Measurements from ENCODE around the gene TOPAZ1. TPM values are rescaled to one million over a fixed set of nuclear protein-coding genes. Genes with fewer than 3 reads are reported as not detected.
A peak's percentile ranks its signal among the peaks of the same experiment; 100 is the strongest.

TOPAZ1 gene
- total and polyA plus RNA-seq, 2 of the 4 experiments (the other 2 are of a cell fraction): not detected

DNA sequence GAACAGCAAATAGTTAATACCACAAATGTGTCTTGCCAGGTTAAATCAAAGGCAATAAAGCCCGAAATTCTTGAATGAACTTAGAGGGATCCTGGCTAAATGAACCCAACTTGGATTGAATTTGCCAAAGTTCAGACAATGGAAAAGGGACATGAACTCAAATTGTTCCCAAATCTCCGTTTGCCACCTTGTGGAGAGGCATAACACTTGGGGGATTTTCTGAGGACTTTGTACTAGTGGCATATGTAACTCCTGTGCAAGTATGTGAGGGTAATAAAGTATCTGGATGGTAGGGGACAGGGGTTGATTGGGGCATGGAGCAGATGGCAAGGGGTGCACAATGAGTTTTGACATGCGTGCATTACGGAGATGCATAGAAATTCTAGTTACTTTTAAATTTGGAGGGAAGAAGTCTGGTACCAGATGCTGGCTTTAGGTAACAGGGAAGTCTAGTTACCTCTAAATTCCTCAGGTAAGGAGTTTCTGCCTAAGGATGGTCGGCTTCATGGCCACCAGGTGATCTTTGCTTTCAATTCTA is 95.6 kb downstream of the TOPAZ1 start:
- in situ Hi-C loops (cut with MboI; ENCODE audit: low sequenced_read_pairs) (loop anchor here (25.0 kb wide), 2 partner anchors 300 to 550 kb away; partner anchors contain the start of genes ZNF197 and ZNF35), intact Hi-C loops (cut with micrococcal nuclease) (loop anchor here (5.0 kb wide), 1 partner anchor 175 kb away; no protein-coding TSS in a partner anchor), dilution Hi-C loops (cut with HindIII; ENCODE audit: low sequenced_read_pairs, unreplicated experiment) (no loop called here)
- Histone ChIP-seq H3K4me2 (ENCODE audit: low read depth, low read length) (peak overlapping the region; percentile 36), H4K91ac (ENCODE audit: insufficient read depth, low read depth, low read length) (peak overlapping the region; percentile 2; the same call in 1 of the 2 replicates), H3K18ac (ENCODE audit: low read depth, low read length) (no peak overlapping the region), H2BK20ac (ENCODE audit: low read depth, low read length) (no peak overlapping the region), H3K9ac (ENCODE audit: low read depth, low read length) (peak overlapping the region; percentile 67; the same call in 1 of the 2 replicates), H2AK9ac (replicated peaks; ENCODE audit: low read depth, low read length, poor library complexity) (peak overlapping the region; percentile 31), H3K4me3 (ENCODE audit: insufficient read depth, low read depth, low read length) (peak overlapping the region; percentile 63; the same call in 1 of the 2 replicates), H2AK5ac (ENCODE audit: low read depth, low read length) (no peak overlapping the region), H3K9me3 (ENCODE audit: control insufficient read depth, insufficient read depth, low read length) (no peaks in the 10 kb centered on the region), H4K5ac (ENCODE audit: low read depth, low read length) (peak overlapping the region; percentile 9; the same call in 1 of the 2 replicates), H2BK5ac (ENCODE audit: low read depth, low read length, poor library complexity, severe bottlenecking) (no peak overlapping the region), H2BK15ac (ENCODE audit: low read depth, low read length) (0 out of 3 replicates have a peak overlapping the region, but pooled peaks have one; percentile 8), H3K4me1 (ENCODE audit: control insufficient read depth, insufficient read depth, low read length) (0 out of 2 replicates have a peak, but pooled peaks cover 2% of the 10 kb centered on the region), H3K56ac (ENCODE audit: extremely low read depth, insufficient read depth, low read length) (no peak overlapping the region), H4K20me1 (ENCODE audit: insufficient read depth, low read length) (no peaks in the 10 kb centered on the region), H3K23ac (ENCODE audit: low read depth, low read length) (peak overlapping the region; percentile 10; the same call in 1 of the 2 replicates), H3K14ac (replicated peaks; ENCODE audit: low read depth, low read length) (peak overlapping the region; percentile 18; the same call in 1 of the 2 replicates), H3K9me1 (ENCODE audit: insufficient read depth, low read length) (peaks cover 4% of the 10 kb centered on the region; the same call in 1 of the 2 replicates), H4K8ac (ENCODE audit: low read depth in 2 of 2, low read length in 2 of 2) (peak overlapping the region; percentile 66 to 87), H3K27me3 (ENCODE audit: control insufficient read depth, insufficient read depth, low read length) (peaks cover 3% of the 10 kb centered on the region), H3K79me1 (ENCODE audit: low read depth in 1 of 2, low read length in 2 of 2) (peaks cover 13 to 21% of the 10 kb centered on the region in 2 experiments), H3K36me3 (ENCODE audit: control insufficient read depth, insufficient read depth, low read length) (no peaks in the 10 kb centered on the region), H2BK120ac (ENCODE audit: low read depth, low read length) (no peak overlapping the region; the same call in 1 of the 2 replicates), H3K27ac (ENCODE audit: insufficient read depth, low read length) (no peak overlapping the region), H3K4ac (ENCODE audit: low read depth, low read length) (peak overlapping the region; percentile 17; the same call in 1 of the 2 replicates), H2AFZ (replicated peaks; ENCODE audit: low read length, poor library complexity) (peak overlapping the region; percentile 16)
- POLR2A ChIA-PET (ENCODE audit: unreplicated experiment): no interaction called here
- WGBS, 2 experiments (ENCODE audit: extremely low coverage in 2 of 2, insufficient read length in 1 of 2): 50% methylated on average over 1 of the region's 5 CpGs; no CpG with 5 or more reads in 1 of the 2 experiments
- BruUV-seq (replicated peaks): no TSS peak
- no peak for DNase-seq
- CTCF ChIA-PET: interaction anchor here (0.7 to 1.3 kb wide), 2 partner anchors 14 to 675 kb away, joined by 3 read pairs; no protein-coding TSS in a partner anchor
- TF ChIP-seq RFX5 (IDR thresholded peaks at IDR 0.05; ENCODE audit: low read depth, low read length): no peak
- TF ChIP-seq CHD1 (IDR thresholded peaks at IDR 0.05; ENCODE audit: low read depth, low read length): no peak
- no peak for TF ChIP-seq SMC3 (IDR thresholded peaks at IDR 0.05; ENCODE audit: low read depth, low read length)
- ATAC-seq (ENCODE audit: low read depth): no peak

Data from IMR-90 (cell line).